Lower lobe of right lung (tissue), 2 donors: ENCODE measurements around the gene YEATS2. TPM values are rescaled to one million over a fixed set of nuclear protein-coding genes. Genes with fewer than 3 reads are reported as not detected.
"Not testable (repeated sequence)": the region's sequence is repeated elsewhere in the genome, so short reads cannot be mapped to it uniquely, and the experiment has no call there.

Source experiments
- ATAC-seq, 2 donors: fragments of 200-7000 bp; cut with Tn5 transposase; one replicate each; pipeline ENCODE4 v1.9.1; 2020 to 2022; ENCODE audit warnings: mild to moderate bottlenecking in 2 of 2, moderate library complexity in 2 of 2
- DNase-seq: peaks from one replicate; pipeline ENCODE4 v3.0.0-alpha.2; 2020
- H3K27ac ChIP-seq: fragments of 200-600 bp; one replicate; pipeline ENCODE4 v1.8.0; 2022
- H3K27me3 ChIP-seq: fragments of 200-600 bp; one replicate; pipeline ENCODE4 v1.8.0; 2022; ENCODE audit warnings: low read depth
- H3K36me3 ChIP-seq: fragments of 200-600 bp; one replicate; pipeline ENCODE4 v1.8.0; 2022; ENCODE audit warnings: mild to moderate bottlenecking
- H3K4me1 ChIP-seq: fragments of 200-600 bp; one replicate; pipeline ENCODE4 v1.8.0; 2022
- H3K4me3 ChIP-seq: fragments of 200-600 bp; one replicate; pipeline ENCODE4 v1.8.0; 2022; ENCODE audit warnings: mild to moderate bottlenecking
- H3K9me3 ChIP-seq: fragments of 200-600 bp; one replicate; pipeline ENCODE4 v1.8.0; 2022
- intact Hi-C: fragments of 100-400 bp; cut with DNase I; formaldehyde crosslinking; loops from one replicate; pipeline ENCODE4 v1.11.0; 2022
- total RNA-seq: library from RNA; stranded (reverse); fragmentation: NEBNext Ultra II Directional; extraction: Animal tissue kit (Norgen Biotek cat#: 25700); gene quantifications from one replicate; pipeline ENCODE4 v1.2.1, GENCODE V29; 2021
- TF ChIP-seq, protein P1 (sequence below): fragments of 200-600 bp; IDR thresholded peaks from one replicate; pipeline ENCODE4 v1.8.0; 2022; ENCODE audit warnings: antibody characterized with exemption, mild to moderate bottlenecking
- donor health status: DM: no; HTN: yes; CAD: no; lungs with severe emphysema.

The YEATS2 gene
- total RNA-seq, 1 donor from 2014 or later, result 29.0 TPM

DNA sequence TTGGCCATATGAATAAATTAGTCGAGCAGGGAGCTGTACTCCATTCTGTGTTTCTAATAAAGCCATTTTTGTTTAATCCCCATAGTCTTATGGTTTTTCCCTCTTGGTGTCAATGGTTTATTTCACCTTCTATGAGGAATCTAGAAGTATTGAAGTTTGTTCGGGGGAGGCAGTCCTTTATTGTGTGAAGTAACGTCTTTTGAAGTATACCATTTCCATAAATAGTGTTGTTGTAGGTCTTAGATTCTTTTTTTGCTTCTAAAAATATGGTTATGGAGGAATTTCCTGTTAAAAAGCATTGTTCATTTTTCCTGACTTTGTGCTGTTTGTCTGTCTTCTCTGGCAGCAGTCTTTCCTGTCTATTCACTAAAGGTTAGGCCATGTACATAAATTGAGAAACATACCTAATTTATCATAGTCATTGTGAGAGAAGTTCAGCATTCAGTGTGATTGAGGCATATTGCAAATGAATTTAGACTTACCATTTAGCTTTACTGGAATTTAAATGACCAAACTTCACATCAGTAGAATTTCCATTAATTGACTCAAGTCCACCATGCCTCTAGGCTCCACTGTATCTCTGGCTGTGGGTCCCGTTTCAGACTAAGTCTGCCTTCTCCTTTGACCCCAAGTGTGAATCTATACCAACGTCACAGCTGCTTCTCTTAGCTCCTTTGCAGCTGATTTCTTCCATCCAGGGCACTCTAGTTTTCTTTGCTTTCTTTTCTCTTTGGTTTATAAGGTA is 37.3 kb downstream of the YEATS2 start:
- Histone ChIP-seq H3K4me3 (no peak overlapping the region), H3K27me3 (no peaks in the 10 kb centered on the region), H3K36me3 (peaks cover 77% of the 10 kb centered on the region)

DNA sequence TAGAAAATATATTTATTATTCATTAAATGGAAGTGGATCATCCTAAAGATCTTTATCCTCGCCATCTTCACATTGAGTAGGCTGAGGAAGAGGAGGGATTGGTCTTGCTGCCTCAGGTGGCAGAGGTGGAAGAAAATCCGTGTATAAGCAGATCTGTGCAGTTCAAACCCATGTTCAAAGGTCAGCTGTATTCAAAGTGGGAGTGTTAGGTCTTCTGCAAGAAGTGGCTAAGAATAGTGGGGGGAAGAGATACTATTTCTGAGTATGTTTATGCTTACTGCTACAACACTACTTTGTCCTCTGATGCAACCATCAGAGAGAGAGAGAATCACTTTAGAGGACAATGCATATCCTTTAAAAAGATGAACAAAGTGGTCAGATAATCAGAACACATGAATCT is 39.5 kb downstream of the YEATS2 start:
- intact Hi-C loops, result no loop called here
- TF ChIP-seq, protein P1, sequence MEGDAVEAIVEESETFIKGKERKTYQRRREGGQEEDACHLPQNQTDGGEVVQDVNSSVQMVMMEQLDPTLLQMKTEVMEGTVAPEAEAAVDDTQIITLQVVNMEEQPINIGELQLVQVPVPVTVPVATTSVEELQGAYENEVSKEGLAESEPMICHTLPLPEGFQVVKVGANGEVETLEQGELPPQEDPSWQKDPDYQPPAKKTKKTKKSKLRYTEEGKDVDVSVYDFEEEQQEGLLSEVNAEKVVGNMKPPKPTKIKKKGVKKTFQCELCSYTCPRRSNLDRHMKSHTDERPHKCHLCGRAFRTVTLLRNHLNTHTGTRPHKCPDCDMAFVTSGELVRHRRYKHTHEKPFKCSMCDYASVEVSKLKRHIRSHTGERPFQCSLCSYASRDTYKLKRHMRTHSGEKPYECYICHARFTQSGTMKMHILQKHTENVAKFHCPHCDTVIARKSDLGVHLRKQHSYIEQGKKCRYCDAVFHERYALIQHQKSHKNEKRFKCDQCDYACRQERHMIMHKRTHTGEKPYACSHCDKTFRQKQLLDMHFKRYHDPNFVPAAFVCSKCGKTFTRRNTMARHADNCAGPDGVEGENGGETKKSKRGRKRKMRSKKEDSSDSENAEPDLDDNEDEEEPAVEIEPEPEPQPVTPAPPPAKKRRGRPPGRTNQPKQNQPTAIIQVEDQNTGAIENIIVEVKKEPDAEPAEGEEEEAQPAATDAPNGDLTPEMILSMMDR, result no peak
- Histone ChIP-seq H3K4me3 (no peak overlapping the region), H3K36me3 (peaks cover 55% of the 10 kb centered on the region), H3K27ac (no peak overlapping the region), H3K4me1 (no peaks in the 10 kb centered on the region), H3K9me3 (no peaks in the 10 kb centered on the region), H3K27me3 (no peaks in the 10 kb centered on the region)
- no peak for ATAC-seq
- no peak for DNase-seq

More for the DNA sequence above, 37.3 kb downstream of the YEATS2 start:
- TF ChIP-seq, protein P1, result no peak
- intact Hi-C loops, result no loop called here
- no peak for ATAC-seq
- Histone ChIP-seq H3K4me1 (no peaks in the 10 kb centered on the region), H3K9me3 (no peaks in the 10 kb centered on the region), H3K27ac (no peak overlapping the region)
- DNase-seq, result no peak

DNA sequence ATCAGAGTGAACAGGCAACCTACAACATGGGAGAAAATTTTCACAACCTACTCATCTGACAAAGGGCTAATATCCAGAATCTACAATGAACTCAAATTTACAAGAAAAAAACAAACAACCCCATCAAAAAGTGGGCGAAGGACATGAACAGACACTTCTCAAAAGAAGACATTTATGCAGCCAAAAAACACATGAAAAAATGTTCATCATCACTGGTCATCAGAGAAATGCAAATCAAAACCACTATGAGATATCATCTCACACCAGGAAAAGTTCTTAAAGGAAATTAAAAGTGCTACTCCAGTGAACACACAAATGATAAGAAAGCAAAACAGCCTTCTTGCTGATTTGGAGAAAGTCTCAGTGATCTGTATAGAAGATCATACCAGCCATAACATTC is 42.6 kb downstream of the YEATS2 start:
- H3K27ac ChIP-seq, intact Hi-C loops, H3K9me3 ChIP-seq, DNase-seq, H3K27me3 ChIP-seq, H3K4me3 ChIP-seq, ATAC-seq, H3K4me1 ChIP-seq: not testable (repeated sequence)
- peaks cover 43% of the 10 kb centered on the region for H3K36me3 ChIP-seq

- Histone ChIP-seq H3K27me3 (no peaks in the 10 kb centered on the region), H3K9me3 (no peaks in the 10 kb centered on the region), H3K4me1 (no peaks in the 10 kb centered on the region), H3K27ac (no peak overlapping the region), H3K36me3 (peaks cover 24% of the 10 kb centered on the region), H3K4me3 (no peak overlapping the region)
- TF ChIP-seq, protein P1, result no peak
- no peak for DNase-seq
- intact Hi-C loops, result no loop called here
- ATAC-seq, result no peak
These were observed 45.6 kb downstream of the YEATS2 start for GRCh38 chr3:183743231-183743630.

- Histone ChIP-seq H3K27ac (no peak overlapping the region), H3K36me3 (peaks cover 41% of the 10 kb centered on the region), H3K4me3 (no peak overlapping the region), H3K27me3 (no peaks in the 10 kb centered on the region), H3K9me3 (no peaks in the 10 kb centered on the region), H3K4me1 (no peaks in the 10 kb centered on the region)
- TF ChIP-seq, protein P1, result no peak
- ATAC-seq (no peak), DNase-seq (no peak)
- intact Hi-C loops, result no loop called here
These were observed 47.9 kb downstream of the YEATS2 start for GRCh38 chr3:183745300-183746098.

DNA sequence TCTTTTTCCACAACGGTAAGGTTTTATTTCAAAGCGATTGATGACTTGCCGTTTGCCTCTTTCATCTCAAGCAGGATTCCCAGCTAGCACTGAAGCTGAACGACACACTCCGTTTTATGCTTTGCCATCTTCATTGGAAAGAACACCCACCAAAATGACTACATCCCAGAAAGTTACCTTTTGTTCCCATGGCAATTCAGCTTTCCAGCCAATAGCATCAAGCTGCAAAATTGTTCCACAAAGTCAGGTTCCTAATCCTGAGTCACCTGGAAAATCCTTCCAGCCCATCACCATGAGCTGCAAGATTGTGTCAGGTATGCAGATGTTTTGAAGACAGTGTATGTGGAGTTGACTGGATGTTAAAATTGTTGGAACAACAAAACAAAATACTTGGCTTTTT is 56.5 kb downstream of the YEATS2 start:
- Histone ChIP-seq H3K9me3 (no peaks in the 10 kb centered on the region), H3K36me3 (peaks cover 89% of the 10 kb centered on the region), H3K4me3 (no peak overlapping the region), H3K27me3 (no peaks in the 10 kb centered on the region), H3K27ac (no peak overlapping the region), H3K4me1 (no peaks in the 10 kb centered on the region)
- no peak for ATAC-seq
- TF ChIP-seq, protein P1, result no peak
- no peak for DNase-seq
- intact Hi-C loops, result no loop called here
